Measurements from ENCODE around the gene GATAD1.

GATAD1 gene

GRCh38 chr7:92427193-92427592 lies 20.1 kb upstream of the GATAD1 start:
- H3K27me3 ChIP-seq (ENCODE audit: insufficient read depth, low read depth, severe bottlenecking) = no peaks in the 10 kb centered on the region
- H3K4me3 ChIP-seq (ENCODE audit: low read depth, low read length) = no peak overlapping the region
- H3K27ac ChIP-seq = no peak overlapping the region
- no peaks in the 10 kb centered on the region for H3K36me3 ChIP-seq
- DNase-seq = no peak
- no peaks in the 10 kb centered on the region for H3K9me3 ChIP-seq (ENCODE audit: severe bottlenecking)
- no peak for TF ChIP-seq CTCF (IDR thresholded peaks at IDR 0.05; ENCODE audit: low read depth, low read length)

- no peak for DNase-seq
These were observed 14.9 kb upstream of the GATAD1 start for GRCh38 chr7:92432299-92432946.

GRCh38 chr7:92433019-92433418 lies 14.3 kb upstream of the GATAD1 start:
- TF ChIP-seq CTCF (IDR thresholded peaks at IDR 0.05; ENCODE audit: low read depth, low read length) = no peak
- no peaks in the 10 kb centered on the region for H3K36me3 ChIP-seq
- no peaks in the 10 kb centered on the region for H3K27me3 ChIP-seq (ENCODE audit: insufficient read depth, low read depth, severe bottlenecking)
- no peaks in the 10 kb centered on the region for H3K9me3 ChIP-seq (ENCODE audit: severe bottlenecking)
- DNase-seq = no peak
- no peak overlapping the region for H3K4me3 ChIP-seq (ENCODE audit: low read depth, low read length)
- no peak overlapping the region for H3K27ac ChIP-seq

More at GRCh38 chr7:92432299-92432946, 14.9 kb upstream of the GATAD1 start:
- H3K4me3 ChIP-seq (ENCODE audit: low read depth, low read length) = no peak overlapping the region
- no peak overlapping the region for H3K27ac ChIP-seq
- no peaks in the 10 kb centered on the region for H3K9me3 ChIP-seq (ENCODE audit: severe bottlenecking)
- TF ChIP-seq CTCF (IDR thresholded peaks at IDR 0.05; ENCODE audit: low read depth, low read length) = no peak
- H3K27me3 ChIP-seq (ENCODE audit: insufficient read depth, low read depth, severe bottlenecking) = no peaks in the 10 kb centered on the region
- no peaks in the 10 kb centered on the region for H3K36me3 ChIP-seq

GRCh38 chr7:92435542-92435941 lies 11.7 kb upstream of the GATAD1 start:
- DNase-seq = no peak
- no peak overlapping the region for H3K4me3 ChIP-seq (ENCODE audit: low read depth, low read length)
- H3K9me3 ChIP-seq (ENCODE audit: severe bottlenecking) = no peaks in the 10 kb centered on the region
- TF ChIP-seq CTCF (IDR thresholded peaks at IDR 0.05; ENCODE audit: low read depth, low read length) = no peak
- H3K27me3 ChIP-seq (ENCODE audit: insufficient read depth, low read depth, severe bottlenecking) = no peaks in the 10 kb centered on the region
- H3K36me3 ChIP-seq = no peaks in the 10 kb centered on the region
- no peak overlapping the region for H3K27ac ChIP-seq

- no peak overlapping the region for H3K27ac ChIP-seq
- no peak for DNase-seq
- H3K36me3 ChIP-seq = no peaks in the 10 kb centered on the region
- H3K9me3 ChIP-seq (ENCODE audit: severe bottlenecking) = no peaks in the 10 kb centered on the region
- H3K4me3 ChIP-seq (ENCODE audit: low read depth, low read length) = no peak overlapping the region
- no peak for TF ChIP-seq CTCF (IDR thresholded peaks at IDR 0.05; ENCODE audit: low read depth, low read length)
- no peaks in the 10 kb centered on the region for H3K27me3 ChIP-seq (ENCODE audit: insufficient read depth, low read depth, severe bottlenecking)
These were observed 10.5 kb upstream of the GATAD1 start for GRCh38 chr7:92436612-92437445.

Measured in WERI-Rb-1 (cell line).